GM18520 (cell line): ENCODE measurements around the gene P2RY8.
"Not testable (repeated sequence)": the region's sequence is repeated elsewhere in the genome, so short reads cannot be mapped to it uniquely, and the experiment has no call there.

Source experiments
- ATAC-seq: cut with Tn5 transposase; IDR thresholded peaks from one replicate; pipeline ENCODE4 v1.9.1; 2021; ENCODE audit not compliant: unreplicated experiment

Gene P2RY8

DNA sequence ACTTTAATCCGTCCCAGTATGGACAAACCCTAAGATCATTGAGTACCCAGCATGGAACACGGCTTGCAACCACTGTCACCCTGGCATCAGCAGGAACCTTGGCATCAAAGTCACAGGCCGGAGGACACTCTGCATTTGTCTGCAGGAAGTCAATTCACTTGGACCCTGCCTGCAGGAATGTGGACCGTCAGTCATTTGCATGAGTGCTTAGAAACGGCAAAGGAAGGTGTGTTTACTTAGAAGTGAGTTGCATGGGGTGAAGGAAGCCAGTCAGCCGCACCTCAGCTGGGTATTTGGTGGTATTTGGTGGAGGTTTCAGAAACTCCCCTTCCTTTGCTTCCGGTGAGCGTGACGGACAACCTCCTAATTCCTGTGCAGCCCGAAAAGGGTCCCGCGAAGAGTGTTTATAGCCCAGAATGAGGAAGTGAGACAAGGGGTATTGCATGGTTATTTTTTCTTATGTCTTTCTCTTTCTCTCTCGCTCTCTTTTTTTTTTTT, 15.5 kb downstream of the P2RY8 start:
- ATAC-seq = peak; percentile 73

DNA sequence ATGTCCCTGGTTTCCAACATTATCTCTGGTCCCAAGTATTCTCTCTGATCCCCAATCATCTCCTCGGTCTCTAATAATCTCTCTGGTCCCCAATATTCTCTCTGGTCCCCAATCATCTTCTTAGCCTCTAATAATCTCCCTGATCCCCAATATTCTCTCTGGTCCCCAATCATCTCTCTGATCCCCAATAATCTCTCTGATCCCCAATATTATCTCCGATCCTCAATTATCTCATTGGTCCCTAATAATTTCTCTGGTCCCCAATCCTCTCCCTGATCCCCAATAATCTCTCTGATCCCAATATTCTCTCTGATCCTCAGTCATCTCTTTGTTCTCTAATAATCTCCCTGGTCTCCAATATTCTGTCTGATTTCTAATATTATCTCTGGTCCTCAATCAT, 16.6 kb downstream of the P2RY8 start:
- ATAC-seq = no peak

DNA sequence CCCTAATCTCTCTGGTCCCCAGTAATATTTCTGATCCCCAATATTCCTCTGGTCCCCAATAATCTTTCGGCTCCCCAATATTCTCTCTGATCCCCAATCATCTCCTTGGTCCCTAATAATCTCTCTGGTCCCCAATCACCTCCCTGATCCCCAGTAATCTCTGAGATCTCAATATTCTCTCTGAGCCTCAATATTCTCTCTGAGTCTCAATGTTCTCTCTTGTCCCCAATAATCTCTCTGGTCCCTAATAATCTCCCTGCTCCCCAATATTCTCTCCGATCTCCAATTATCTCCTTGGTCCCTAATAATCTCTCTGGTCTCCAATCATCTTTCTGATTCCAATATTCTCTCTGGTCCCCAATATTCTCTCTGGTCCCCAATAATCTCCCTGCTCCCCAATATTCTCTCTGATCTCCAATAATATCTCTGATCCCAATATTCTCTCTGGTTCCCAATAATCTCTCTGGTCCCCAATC, 17.9 kb downstream of the P2RY8 start:
- ATAC-seq = no peak

DNA sequence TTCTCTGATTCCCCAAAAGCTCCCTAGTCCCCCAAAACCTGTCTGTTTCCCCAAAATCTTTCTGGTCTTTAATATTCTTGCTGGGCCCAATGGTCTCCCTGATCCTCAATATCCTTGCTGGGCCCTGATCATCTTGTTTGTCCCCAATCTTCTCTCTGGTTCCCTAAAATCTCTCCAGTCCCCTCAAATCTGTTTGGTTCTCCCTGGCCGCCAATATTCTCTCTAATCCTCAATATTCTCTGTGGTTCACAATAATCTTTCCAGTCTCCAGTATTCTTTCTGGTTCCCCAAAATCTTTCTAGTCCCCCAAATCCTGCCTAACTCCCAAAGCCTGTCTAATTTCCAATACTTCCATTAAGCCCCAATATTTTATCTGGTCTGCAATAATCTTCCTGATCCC, 18.5 kb downstream of the P2RY8 start:
- ATAC-seq = no peak

DNA sequence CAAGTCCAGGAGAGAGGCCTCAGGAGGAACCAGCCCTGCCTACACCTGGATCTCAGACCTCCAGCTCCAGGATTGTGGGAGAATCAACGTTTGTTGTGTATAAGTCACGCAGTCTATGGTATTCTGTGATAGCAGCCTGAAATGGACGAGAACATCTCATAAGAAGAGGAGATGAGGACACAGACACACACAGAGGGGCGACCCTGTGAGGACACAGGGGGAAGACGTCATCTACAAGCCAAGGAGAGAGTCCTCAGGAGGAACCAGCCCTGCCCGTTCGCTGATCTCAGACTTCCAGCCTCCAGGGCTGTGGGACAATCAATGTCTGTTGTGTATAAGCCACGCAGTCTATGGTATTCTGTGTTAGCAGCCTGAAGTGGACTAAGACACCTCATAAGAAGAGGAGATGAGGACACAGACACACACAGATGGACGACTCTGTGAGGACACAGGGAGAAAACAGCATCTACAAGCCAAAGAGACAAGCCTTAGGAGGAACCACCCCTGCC, 20.3 kb downstream of the P2RY8 start:
- no peak for ATAC-seq

DNA sequence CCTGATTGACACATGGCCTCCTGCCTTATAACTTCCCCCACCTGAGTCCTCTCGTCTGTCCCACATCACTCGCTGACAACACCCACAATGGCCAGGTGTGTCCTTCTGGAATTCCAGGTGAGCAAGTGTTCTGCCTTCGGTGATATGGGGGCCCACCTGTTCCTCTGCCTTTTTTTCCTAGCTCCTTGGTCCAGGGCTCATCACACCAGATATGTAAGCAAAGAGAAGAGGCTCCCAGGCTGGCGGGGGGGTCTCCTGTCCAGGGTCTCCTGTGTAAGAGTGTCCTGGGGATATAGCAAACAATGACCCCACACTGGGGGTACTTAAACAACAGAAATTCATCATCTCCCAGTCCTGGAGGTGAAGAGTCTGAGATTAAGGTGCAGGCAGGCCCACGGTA, 25.2 kb downstream of the P2RY8 start:
- ATAC-seq = no peak

DNA sequence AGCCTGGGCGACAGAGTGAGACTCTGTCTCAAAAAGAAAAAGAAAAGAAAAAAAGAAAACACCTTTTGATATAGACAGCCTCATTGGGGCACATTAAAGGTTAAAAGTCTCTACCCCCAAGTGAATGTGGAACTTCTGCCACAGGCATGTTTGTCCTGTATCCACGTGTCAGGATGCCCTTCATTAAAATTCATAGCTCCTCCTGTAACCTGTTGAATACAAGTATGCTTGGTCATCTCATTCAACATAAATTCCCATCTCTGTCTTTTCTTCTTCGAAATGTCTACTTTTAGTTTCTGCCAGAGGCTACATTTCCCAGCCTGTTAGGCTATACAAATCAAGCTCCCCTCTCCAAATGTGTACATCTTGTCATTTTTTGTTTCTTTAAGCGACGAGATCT, 25.8 kb downstream of the P2RY8 start:
- no peak for ATAC-seq

DNA sequence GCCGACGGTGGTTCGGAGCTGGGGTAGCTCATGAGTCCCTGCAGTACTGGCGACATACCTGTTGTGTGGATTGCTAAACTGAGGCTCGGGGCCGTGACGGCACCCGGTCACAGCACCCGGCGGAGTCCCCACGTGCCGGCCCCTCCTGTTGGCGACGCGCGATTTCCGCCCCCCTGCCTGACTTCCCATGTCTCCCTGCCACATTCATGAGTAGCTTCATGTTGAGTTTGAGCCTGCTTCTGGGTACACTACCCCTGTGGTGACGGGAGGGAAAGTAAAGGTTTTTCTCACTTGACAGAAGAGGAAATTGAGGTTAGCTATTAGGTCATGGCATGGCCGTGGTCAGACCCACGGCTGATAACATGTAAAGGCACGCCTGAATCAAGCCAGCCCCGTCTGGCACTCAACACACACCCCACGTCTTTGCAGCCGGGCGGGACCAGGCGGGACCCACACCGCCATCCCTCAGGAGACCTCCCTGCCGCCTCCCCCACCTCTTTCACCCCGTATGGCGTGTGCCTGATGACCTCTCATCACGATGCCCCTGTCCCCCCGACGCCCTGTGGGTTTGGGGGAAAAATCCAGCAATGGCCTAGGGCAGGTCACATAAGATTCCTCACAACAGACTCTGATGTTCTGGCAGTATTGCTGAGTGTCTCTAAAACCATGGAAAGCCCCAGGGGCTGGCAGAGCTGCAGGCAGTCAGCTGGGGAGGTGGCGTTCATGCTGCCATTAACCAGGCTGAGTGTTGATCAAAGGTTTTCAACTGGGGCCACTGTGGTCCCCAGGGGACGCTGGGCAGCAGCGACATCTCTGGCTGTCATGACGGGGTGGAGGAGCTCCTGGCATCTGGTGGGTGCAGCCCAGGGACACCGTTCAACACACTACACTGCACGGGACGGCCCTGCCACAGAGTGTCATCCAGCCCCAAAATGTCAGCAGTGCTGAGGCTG, 29.2 kb downstream of the P2RY8 start:
- peak; percentile 83 for ATAC-seq

DNA sequence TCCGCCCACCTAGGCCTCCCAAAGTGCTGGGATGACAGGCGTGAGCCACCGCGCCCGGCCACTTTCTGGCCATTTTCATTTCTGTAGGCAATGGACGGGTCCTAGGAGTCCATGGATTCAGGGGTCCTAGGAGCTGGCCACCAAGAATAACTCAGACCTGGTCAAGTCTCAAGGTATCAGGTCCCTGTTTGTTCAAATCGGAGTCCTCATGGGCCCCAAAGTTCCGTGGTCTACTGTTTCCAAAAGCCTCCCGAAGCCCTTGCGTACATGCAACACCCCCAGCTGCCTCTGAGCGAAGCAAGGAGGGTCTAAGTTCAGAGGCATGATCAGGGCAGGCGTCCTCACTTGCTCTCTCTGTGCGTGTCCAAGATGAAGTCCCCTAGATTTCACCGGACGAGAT, 30.1 kb downstream of the P2RY8 start:
- no peak for ATAC-seq

DNA sequence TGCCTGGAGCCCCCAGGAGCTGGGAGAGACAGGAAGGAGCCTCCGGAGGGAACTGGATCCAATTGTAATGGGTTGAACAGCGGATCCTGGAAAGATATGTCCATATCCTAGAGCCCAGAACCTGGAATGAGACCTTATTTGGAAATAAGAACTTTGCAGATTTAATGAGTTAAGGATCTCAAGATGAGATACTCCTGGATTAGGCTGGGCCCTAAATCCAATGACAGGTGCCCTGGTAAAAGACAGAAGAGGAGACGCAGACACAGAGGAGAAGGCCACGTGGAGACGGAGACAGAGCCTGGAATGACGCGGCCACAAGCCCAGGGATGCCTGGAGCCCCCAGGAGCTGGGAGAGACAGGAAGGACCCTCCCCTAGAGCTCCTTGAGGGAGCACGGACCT, 34.1 kb downstream of the P2RY8 start:
- ATAC-seq = no peak

DNA sequence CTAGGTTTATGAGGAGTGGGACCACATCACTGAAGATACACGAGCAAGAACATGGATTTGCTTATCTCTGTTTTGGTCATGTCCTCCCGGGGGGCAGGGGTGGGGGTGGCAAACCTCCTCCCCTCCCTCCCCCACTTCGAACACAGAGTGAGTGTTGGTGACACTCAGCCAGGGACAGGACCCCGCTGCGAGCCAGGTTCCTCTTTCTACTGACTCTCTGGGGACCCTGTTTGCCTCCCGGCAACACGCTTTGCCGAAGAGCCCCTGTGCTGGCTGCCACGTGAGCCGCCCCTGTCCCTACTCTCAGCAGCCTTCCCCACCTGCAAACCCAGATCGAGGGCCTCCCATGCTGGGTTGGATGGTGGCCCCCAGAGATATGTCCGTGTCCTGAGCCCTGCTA, 34.7 kb downstream of the P2RY8 start:
- ATAC-seq = no peak

DNA sequence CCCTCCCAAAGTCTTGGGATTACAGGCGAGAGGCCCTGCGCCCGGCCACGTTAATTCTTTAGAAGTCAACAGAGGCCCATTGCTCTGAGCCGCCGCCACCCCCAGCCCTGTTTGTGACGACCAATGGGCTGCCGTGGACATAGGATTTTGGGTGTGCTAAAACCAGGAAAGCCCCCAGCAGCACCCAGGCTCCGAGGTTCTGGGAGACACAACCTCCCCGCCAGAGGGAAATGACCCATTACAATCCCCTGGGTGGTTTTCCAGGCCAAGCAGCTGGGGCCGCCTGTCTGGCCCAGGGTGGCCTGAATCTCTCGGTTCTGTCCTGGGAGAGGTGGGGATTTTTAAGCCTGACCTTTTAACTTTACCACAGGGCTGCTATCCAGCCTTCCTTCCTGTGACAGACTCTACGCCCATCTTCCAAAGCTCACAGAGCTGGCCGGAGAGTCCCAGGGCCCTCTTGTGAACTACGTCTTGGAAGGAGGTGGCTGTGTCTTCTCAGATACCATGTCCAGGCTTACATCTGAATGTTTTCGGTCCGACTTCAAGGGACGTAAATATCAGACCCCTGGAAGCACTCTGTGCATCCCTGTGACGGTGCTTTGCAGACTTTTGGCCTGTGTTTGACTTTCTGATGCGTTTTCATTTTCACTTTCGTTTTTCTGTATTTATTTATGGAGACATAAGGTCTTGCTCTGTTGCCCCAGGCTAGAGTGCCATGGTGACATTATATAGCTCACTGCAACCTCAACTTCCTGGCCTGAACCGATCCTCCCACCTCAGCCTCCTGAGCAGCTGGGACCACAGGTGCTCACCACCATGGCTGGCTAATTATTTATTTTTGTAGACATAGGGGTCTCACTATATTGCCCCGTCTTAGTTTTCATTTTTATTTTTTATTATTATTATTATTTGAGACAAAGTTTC, 36.0 kb downstream of the P2RY8 start:
- no peak for ATAC-seq

DNA sequence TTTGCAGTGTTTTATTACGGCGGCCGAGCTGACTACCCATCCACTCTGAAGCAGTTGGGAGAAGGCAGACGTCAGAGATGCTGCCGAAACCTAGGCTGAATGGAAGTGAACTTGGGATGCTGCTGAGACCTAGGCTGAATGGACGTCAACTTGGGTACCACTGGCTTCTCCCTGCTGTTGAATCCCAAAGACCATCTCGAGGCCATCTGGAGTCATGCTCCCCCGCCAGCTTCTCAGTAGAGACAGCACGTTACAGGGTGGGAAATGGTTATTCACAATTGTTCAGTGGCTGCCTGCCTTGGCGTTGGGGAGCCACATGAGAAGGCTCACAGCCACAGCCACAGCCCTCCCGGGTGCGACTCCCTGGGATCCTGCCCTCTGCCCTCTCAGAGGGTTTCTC, 40.9 kb downstream of the P2RY8 start:
- no peak for ATAC-seq

DNA sequence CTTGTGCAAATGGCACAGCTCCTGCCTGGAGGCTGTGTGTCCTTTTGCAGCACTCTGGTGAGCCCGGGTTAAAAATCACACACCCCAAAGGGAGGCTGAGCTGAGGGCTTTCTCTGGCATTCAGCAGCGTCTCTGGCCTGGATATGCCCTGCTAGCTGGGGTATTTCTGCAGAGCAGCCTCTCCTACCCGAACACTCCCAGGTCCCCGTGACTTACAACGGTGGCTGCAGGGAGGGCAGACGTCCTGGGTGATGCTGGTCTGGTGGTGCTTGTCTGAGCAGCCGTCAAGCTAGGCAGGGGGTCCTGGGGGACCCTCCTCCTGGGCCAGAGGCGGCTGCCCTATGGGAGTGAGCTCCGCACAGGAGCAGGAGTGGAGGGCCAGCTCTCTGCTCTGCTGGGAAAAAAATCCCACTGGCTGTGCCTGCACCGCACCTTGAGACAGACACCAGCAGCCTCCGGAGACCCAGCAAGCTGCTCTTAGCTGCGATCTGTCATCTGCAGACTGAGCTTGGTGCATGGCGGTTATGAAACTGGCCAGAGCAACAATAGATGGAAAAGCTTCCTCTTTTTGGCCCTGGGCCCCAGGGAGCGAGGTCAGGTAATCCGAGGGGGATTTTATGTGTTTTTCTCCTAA, 43.0 kb downstream of the P2RY8 start:
- ATAC-seq = peak; percentile 60

DNA sequence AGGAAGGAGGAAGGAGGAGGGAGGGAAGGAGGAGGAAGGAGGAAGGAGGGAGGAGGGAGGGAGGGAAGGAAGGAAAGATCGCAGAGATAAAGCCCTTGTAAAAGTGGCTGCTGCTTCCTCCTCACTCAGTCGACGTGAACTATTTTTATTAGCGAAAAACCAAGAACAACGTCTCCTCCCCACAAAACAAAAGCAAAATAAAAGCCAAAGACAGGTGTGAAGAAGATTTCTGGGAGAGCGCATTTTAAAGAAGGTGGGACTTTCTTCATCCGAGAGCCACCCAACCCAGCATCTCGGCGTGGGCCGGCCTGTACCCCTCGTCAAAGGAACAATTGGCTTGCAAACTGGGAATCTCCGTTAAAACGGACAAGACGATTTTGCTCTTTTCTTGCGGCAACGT, 43.6 kb downstream of the P2RY8 start:
- no peak for ATAC-seq

DNA sequence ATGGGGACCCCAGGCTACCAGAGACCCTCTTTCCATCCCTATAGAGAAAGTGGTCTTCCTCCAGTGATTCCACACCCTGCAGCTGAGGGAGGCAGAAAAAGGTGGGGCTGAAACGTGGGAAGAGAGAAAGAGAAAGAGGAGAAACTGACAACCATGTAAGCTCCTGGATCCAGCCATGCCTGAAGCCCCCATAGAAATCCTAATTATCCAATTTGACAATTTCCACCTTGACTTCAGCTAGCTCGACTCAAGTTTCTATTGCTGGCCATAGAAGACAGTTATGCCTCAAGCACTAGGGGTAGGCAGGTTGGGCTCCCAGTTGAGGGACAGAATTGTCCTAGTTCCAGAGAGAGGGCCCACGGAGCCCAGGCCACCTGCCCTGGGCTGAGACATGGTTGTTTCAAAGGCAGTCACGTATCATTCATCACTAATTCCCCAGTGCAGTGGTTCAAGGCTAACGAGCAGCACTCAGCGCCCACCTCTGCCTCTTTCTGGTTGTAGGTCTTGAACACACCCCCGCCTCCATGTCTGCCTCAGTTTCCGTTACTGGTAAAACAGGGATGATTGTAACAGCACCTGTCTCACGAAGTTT, 44.5 kb downstream of the P2RY8 start:
- ATAC-seq = no peak

DNA sequence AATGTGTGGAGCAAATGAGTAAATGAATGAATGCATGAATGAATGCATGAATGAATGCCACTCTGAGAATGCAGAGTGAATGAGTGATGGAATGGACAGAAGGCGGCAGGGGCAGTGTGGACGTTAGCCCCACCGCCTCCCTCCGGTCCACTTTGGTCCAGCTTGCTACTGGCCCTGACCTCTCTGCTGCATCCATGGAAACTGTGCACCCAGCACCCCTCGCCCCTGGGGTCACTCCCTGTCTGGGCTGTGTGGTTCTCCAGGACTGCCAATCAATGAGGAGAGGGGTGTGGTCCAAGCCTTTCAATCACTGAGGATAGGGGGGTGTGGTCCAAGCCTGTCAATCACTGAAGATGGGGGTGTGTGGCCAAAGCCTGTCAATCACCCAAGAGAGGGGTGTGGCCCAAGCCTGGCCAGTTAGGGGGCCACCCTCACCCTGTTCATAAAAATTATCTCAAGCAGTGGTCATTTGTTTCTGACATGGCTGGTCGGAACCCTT, 45.1 kb downstream of the P2RY8 start:
- peak; percentile 57 for ATAC-seq

DNA sequence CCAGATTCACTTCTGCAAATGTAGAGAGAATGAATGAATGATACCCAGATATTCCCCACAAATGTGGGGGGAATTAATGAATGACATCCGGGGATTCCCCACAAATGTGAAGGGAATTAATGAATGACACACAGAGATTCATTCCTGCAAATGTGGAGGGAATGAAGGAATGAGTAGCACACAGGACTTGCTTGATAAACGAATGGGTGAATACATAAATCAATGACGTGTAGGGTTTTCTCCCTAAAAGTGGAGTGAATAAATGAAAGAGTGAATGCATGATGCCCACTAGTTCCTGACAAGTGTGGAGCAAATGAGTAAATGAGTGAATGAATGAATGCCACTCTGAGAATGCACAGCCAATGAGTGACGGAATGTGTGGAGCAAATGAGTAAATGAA, 45.7 kb downstream of the P2RY8 start:
- ATAC-seq = not testable (repeated sequence)

DNA sequence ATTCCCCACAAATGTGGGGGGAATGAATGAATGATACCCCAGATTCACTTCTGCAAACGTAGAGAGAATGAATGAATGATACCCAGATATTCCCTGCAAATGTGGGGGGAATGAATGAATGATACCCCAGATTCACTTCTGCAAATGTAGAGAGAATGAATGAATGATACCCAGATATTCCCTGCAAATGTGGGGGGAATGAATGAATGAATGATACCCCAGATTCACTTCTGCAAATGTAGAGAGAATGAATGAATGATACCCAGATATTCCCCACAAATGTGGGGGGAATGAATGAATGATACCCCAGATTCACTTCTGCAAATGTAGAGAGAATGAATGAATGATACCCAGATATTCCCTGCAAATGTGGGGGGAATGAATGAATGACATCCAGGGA, 46.3 kb downstream of the P2RY8 start:
- not testable (repeated sequence) for ATAC-seq

DNA sequence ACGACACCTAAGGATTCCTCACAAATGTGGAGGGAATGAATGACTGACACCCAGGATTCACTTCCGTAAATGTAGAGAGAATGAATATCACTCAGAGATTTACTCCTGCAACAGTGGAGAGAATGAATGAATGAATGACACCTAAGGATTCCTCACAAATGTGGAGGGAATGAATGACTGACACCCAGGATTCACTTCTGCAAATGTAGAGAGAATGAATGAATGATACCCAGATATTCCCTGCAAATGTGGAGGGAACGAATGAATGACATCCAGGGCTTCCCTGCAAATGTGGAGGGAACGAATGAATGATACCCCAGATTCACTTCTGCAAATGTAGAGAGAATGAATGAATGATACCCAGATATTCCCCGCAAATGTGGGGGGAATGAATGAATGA, 47.6 kb downstream of the P2RY8 start:
- not testable (repeated sequence) for ATAC-seq
